ENCODE measurements around the gene PYGM. TPM values are rescaled to one million over a fixed set of nuclear protein-coding genes. Genes with fewer than 3 reads are reported as not detected.

The PYGM gene
- total RNA-seq, 3 donors from 2014 or later, result 1.3 to 4.5 (median 3.4) TPM

DNA sequence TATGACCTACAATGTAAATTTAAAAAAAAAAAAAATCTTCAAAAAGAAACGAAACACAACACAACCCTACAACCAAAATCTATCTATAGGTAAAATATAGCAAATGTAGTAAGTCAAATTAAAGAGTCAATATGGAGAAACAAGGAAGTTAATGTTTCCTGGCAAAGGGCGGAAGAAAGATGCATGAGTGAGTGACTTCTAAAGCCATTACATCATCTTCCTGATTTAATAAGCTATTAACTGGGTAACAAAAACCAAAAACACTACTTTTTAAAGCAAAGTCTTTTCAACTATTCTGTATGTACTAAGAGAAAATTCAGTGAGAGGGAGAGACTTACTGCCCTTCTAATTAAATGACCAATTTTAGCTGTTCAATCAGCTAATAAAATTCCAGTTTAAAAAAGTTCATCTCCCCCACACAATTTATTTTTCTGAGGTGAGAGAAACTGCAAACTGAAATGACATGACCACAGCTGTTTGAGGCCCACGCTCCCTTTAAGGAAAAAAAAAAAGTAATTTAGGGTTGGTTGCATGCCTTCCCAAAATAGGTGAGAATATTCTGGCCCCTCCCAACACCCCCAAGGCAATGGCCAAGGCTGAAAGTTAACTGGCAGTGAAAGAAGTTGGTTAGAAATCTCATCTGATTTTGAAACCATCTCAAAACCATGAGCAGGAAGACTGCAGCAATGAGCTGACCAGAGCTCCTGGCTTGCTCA lies 12.7 kb upstream of the PYGM start:
- H3K36me3 ChIP-seq, result peaks cover 28% of the 10 kb centered on the region
- H3K27me3 ChIP-seq, result no peaks in the 10 kb centered on the region
- DNase-seq (ENCODE audit: low spot score in 2 of 2), result peak in 1 of 2 donors; percentile 7
- H3K4me1 ChIP-seq, result peaks cover 3 to 29% of the 10 kb centered on the region in 2 donors
- TF ChIP-seq POLR2A (IDR thresholded peaks at IDR 0.05), result no peak
- intact Hi-C loops (cut with DNase I; ENCODE audit: low total_unique reads), result no loop called here
- H3K4me3 ChIP-seq, result no peak overlapping the region
- no peaks in the 10 kb centered on the region for H3K9me3 ChIP-seq
- no peak overlapping the region for H3K27ac ChIP-seq

GRCh38 chr11:64771861-64772260 lies 12.1 kb upstream of the PYGM start:
- no peak for DNase-seq (ENCODE audit: low spot score in 2 of 2)
- intact Hi-C loops (cut with DNase I; ENCODE audit: low total_unique reads), result no loop called here
- Histone ChIP-seq H3K4me1 (peaks cover under 1 to 25% of the 10 kb centered on the region in 2 donors), H3K36me3 (peaks cover 33% of the 10 kb centered on the region), H3K27ac (no peak overlapping the region), H3K27me3 (no peaks in the 10 kb centered on the region), H3K9me3 (no peaks in the 10 kb centered on the region), H3K4me3 (no peak overlapping the region)
- TF ChIP-seq POLR2AphosphoS5 (IDR thresholded peaks at IDR 0.05) (no peak), POLR2A (IDR thresholded peaks at IDR 0.05) (no peak)

GRCh38 chr11:64770120-64770519 lies 10.3 kb upstream of the PYGM start:
- intact Hi-C loops (cut with DNase I; ENCODE audit: low total_unique reads), result no loop called here
- Histone ChIP-seq H3K27ac (no peak overlapping the region), H3K9me3 (no peaks in the 10 kb centered on the region), H3K4me1 (peaks cover 0 to 9% of the 10 kb centered on the region in 2 donors), H3K27me3 (no peaks in the 10 kb centered on the region), H3K36me3 (peaks cover 39% of the 10 kb centered on the region), H3K4me3 (no peak overlapping the region)
- TF ChIP-seq CTCF (IDR thresholded peaks at IDR 0.05) (no peak), POLR2A (IDR thresholded peaks at IDR 0.05) (no peak), POLR2AphosphoS5 (IDR thresholded peaks at IDR 0.05) (no peak)
- peak in 1 of 2 donors; percentile 39 for DNase-seq (ENCODE audit: low spot score in 2 of 2)

DNA sequence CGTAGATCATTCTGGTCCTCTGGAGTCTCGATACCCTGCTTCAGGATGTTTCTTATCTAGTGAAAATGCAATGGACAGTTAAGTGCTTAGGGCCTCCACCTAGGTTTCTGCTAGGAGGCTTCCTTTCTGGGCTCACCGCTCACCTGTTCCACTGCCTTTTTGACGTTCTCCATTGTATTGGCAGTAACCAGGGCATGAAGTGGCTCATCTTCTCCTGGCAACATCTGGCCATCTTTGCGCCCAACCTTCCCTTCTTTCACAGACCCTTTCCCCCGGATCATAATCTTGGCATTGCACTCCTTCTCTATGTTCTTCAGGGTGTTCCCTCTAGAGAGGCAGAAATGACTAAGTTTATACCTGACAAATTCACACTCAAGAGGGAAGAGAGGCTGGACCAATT lies 9.5 kb upstream of the PYGM start:
- intact Hi-C loops (cut with DNase I; ENCODE audit: low total_unique reads), result no loop called here
- Histone ChIP-seq H3K27me3 (no peaks in the 10 kb centered on the region), H3K27ac (no peak overlapping the region), H3K4me1 (peaks cover 0 to 8% of the 10 kb centered on the region in 2 donors), H3K4me3 (no peak overlapping the region), H3K9me3 (no peaks in the 10 kb centered on the region), H3K36me3 (peaks cover 41% of the 10 kb centered on the region)
- DNase-seq (ENCODE audit: low spot score in 2 of 2), result no peak
- TF ChIP-seq POLR2A (IDR thresholded peaks at IDR 0.05) (no peak), POLR2AphosphoS5 (IDR thresholded peaks at IDR 0.05) (no peak), CTCF (IDR thresholded peaks at IDR 0.05) (no peak)

DNA sequence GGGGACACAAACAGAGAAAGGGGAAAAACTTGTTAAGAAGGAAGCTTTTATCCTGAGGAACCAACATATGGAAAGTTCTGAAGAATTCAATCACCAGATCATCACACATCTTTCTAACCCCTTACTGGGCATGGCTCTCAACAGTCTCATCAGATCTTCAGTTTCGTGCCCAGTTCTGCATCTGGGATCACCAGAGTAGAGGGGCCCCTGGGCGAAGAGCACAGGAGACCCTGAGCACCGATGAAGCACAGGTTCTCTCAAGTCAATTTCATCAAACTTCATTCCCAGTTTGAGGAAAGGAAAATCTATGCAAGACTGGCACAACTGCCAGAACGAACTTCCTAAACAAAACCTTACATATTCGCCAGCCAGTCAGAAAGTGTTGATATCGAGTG lies 8.5 kb upstream of the PYGM start:
- Histone ChIP-seq H3K27ac (peak overlapping the region; percentile 60 to 76), H3K4me1 (peaks cover 6 to 7% of the 10 kb centered on the region in 2 donors), H3K9me3 (no peaks in the 10 kb centered on the region), H3K27me3 (no peaks in the 10 kb centered on the region), H3K4me3 (no peak overlapping the region), H3K36me3 (peaks cover 41% of the 10 kb centered on the region)
- no peak for DNase-seq (ENCODE audit: low spot score in 2 of 2)
- no peak for TF ChIP-seq POLR2A (IDR thresholded peaks at IDR 0.05)
- TF ChIP-seq CTCF (IDR thresholded peaks at IDR 0.05), result no peak
- no peak for TF ChIP-seq POLR2AphosphoS5 (IDR thresholded peaks at IDR 0.05)
- intact Hi-C loops (cut with DNase I; ENCODE audit: low total_unique reads), result no loop called here
